ENCODE measurements around the gene DLG2.

DLG2 gene

DNA sequence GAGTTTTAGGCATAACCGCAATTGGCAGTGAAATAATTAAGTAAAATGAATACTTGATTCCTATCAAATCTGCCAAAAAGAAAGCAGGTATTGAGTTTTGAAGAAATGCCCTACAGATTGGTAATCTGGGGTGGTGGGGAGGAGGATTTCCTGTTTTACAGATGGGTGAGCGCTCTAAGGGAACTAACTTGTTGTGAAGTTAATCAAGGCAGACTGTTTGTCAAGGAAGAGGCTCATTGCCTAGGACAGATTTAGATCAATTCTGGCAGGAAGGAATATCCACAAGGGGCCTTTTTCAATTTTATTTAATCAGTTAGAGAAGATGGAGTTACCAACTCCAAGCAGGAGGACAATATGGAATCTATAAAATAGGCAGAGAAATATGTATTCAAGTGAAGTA, 2069.5 kb downstream of the DLG2 start:
- peak; percentile 9 for FAIRE-seq
- no peak for TF ChIP-seq SPI1 (IDR thresholded peaks at IDR 0.05; ENCODE audit: low read depth, low read length)
- no peak for TF ChIP-seq POLR2A (IDR thresholded peaks at IDR 0.05; ENCODE audit: low read depth, low read length)
- no peak for TF ChIP-seq POLR2AphosphoS5 (IDR thresholded peaks at IDR 0.05; ENCODE audit: low read depth, low read length)
- no peak for TF ChIP-seq PAX5 (IDR thresholded peaks at IDR 0.05; ENCODE audit: insufficient read depth, low read length, severe bottlenecking)
- TF ChIP-seq POU2F2 (IDR thresholded peaks at IDR 0.05; ENCODE audit: low read depth, low read length): no peak
- no peak for TF ChIP-seq TAF1 (IDR thresholded peaks at IDR 0.05; ENCODE audit: low read depth, low read length)
- no peak for DNase-seq (ENCODE audit: insufficient read length, low spot score)

DNA sequence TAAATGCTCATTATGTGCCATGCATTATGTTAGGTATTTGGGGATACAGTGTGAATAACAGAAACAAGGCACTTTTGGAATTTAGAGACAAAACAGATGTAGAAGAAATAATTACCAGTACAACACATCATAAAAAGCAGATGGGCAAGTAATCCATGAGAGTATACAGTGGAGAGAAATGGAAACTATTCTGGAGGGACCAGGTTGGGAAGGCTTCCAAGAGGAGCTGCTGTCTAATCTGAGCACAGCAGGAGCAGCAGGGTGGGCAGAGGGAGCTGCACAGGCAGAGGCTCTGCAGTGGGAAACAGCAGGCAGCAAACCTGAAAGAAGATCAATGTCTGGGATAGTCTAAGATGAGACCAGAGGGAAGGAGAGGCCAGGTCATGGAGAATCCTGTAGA, 2072.3 kb downstream of the DLG2 start:
- no peak for FAIRE-seq
- no peak for TF ChIP-seq POLR2AphosphoS5 (IDR thresholded peaks at IDR 0.05; ENCODE audit: low read depth, low read length)
- TF ChIP-seq PAX5 (IDR thresholded peaks at IDR 0.05; ENCODE audit: insufficient read depth, low read length, severe bottlenecking): no peak
- TF ChIP-seq POLR2A (IDR thresholded peaks at IDR 0.05; ENCODE audit: low read depth, low read length): no peak
- no peak for TF ChIP-seq TAF1 (IDR thresholded peaks at IDR 0.05; ENCODE audit: low read depth, low read length)
- no peak for TF ChIP-seq POU2F2 (IDR thresholded peaks at IDR 0.05; ENCODE audit: low read depth, low read length)
- no peak for TF ChIP-seq SPI1 (IDR thresholded peaks at IDR 0.05; ENCODE audit: low read depth, low read length)
- DNase-seq (ENCODE audit: insufficient read length, low spot score): no peak

DNA sequence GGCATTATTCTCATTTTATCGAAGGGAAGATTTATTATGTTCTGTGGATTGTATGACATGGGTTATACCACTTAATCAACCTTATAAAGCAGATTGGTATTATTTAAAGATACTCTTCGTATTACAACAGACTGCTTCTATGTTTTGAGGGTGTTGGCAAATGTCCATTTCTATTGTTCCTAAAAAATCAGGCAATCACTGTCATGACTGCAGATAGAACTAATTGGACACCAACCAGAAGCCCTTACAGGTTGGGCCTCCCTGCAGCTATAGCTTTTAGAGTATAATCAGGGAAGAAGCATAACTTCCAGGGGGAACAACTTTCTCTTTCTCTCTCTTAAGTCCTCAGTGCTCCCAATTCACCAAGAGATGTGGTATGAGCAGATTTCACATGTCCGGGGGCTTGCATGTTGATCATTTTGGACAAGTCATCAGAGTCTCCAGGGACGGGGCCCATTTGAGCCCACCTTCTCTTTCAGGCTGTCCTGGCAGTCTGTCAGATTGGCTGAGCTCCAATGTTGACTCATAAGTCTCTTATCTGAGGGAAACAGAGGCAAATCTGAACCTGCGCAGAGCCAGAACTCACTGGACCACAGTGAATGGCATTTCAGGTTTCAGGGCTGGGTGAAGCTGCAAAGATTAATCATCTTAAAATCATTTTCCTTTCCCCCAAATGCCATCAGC, 2077.0 kb downstream of the DLG2 start:
- no peak for DNase-seq (ENCODE audit: insufficient read length, low spot score)
- FAIRE-seq: no peak
- TF ChIP-seq TAF1 (IDR thresholded peaks at IDR 0.05; ENCODE audit: low read depth, low read length) (no peak), POLR2AphosphoS5 (IDR thresholded peaks at IDR 0.05; ENCODE audit: low read depth, low read length) (no peak), POU2F2 (IDR thresholded peaks at IDR 0.05; ENCODE audit: low read depth, low read length) (no peak), PAX5 (IDR thresholded peaks at IDR 0.05; ENCODE audit: insufficient read depth, low read length, severe bottlenecking) (no peak), SPI1 (IDR thresholded peaks at IDR 0.05; ENCODE audit: low read depth, low read length) (no peak), POLR2A (IDR thresholded peaks at IDR 0.05; ENCODE audit: low read depth, low read length) (no peak)

DNA sequence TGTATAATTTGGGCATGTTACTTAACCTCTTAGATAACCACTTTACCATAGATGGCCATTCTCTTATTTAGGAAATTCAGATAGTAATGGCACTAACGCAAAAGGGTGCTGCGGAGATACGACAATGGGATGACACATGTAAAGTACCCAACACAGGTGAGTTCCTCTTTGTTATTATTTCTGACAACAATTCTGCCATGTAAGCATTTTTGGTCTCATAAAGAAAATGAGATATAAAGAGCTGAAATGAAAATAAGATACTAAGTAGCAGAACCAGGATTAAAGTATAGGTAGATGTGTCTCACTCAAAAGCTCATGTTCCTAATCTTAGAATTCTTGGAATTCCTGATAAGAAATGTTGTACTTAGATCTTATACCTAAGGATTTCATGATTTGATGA, 2080.8 kb downstream of the DLG2 start:
- no peak for DNase-seq (ENCODE audit: insufficient read length, low spot score)
- FAIRE-seq: no peak
- TF ChIP-seq SPI1 (IDR thresholded peaks at IDR 0.05; ENCODE audit: low read depth, low read length) (no peak), POLR2AphosphoS5 (IDR thresholded peaks at IDR 0.05; ENCODE audit: low read depth, low read length) (no peak), PAX5 (IDR thresholded peaks at IDR 0.05; ENCODE audit: insufficient read depth, low read length, severe bottlenecking) (no peak), POU2F2 (IDR thresholded peaks at IDR 0.05; ENCODE audit: low read depth, low read length) (no peak), TAF1 (IDR thresholded peaks at IDR 0.05; ENCODE audit: low read depth, low read length) (no peak), POLR2A (IDR thresholded peaks at IDR 0.05; ENCODE audit: low read depth, low read length) (no peak)

DNA sequence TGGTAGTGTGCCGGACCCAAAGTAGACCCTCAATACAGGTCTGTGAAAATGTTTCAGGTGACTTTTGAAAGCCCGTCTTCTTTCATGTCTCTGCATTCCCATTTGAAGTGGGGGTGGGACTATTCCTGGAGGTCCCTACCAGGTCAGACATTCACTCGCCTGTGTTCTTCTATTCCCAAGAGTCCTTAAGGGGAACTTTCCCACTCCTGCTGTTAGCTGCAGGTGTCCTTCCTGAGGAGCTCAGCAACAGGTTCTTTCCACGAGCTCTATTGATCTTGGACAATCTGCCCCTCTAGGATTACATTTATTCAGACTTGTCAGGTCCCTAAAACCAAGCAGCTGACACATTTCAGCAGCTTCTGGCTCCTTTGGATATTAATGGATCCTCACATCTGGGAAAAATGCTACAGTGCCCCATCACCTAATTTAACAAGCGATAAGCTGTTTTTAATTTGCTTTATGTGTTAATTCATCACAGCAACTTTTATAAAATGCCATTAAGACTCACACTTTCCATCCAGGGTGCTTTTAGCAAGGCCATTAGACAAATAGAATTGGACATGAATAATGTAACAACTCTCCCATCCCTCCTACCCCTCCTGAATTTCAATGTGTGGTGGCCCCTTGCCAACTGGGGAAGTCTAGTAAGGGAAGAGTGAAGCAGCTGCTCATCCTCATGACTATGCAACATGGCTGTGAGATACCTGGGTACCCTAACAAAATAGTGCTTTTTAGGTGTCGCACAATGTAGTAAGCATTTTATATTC, 2081.5 kb downstream of the DLG2 start:
- DNase-seq (ENCODE audit: insufficient read length, low spot score) (no peak), FAIRE-seq (no peak)
- TF ChIP-seq TAF1 (IDR thresholded peaks at IDR 0.05; ENCODE audit: low read depth, low read length): no peak
- TF ChIP-seq POLR2A (IDR thresholded peaks at IDR 0.05; ENCODE audit: low read depth, low read length): no peak
- no peak for TF ChIP-seq POLR2AphosphoS5 (IDR thresholded peaks at IDR 0.05; ENCODE audit: low read depth, low read length)
- TF ChIP-seq SPI1 (IDR thresholded peaks at IDR 0.05; ENCODE audit: low read depth, low read length): no peak
- no peak for TF ChIP-seq POU2F2 (IDR thresholded peaks at IDR 0.05; ENCODE audit: low read depth, low read length)
- TF ChIP-seq PAX5 (IDR thresholded peaks at IDR 0.05; ENCODE audit: insufficient read depth, low read length, severe bottlenecking): no peak

DNA sequence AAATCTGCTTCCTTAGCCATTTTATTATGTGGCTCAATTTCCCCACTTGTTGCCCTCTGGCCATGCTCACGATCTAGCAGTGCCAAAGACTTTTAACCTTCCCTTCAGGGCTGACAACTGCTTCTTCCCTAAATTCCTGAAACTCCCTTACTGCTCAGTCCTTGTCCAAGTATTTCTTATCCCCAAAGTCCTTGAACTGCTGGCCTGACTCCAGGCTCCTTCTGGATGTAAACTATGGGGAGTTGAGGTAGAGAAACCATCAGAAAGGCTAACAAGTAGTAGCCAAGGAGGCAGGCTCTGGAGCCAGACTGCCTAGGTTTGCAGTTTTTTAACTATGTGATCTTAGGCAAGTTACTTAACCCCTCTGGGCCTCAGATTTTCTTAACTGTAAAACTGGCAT, 2082.3 kb downstream of the DLG2 start:
- no peak for TF ChIP-seq PAX5 (IDR thresholded peaks at IDR 0.05; ENCODE audit: insufficient read depth, low read length, severe bottlenecking)
- TF ChIP-seq TAF1 (IDR thresholded peaks at IDR 0.05; ENCODE audit: low read depth, low read length): no peak
- no peak for TF ChIP-seq SPI1 (IDR thresholded peaks at IDR 0.05; ENCODE audit: low read depth, low read length)
- TF ChIP-seq POU2F2 (IDR thresholded peaks at IDR 0.05; ENCODE audit: low read depth, low read length): no peak
- no peak for TF ChIP-seq POLR2AphosphoS5 (IDR thresholded peaks at IDR 0.05; ENCODE audit: low read depth, low read length)
- TF ChIP-seq POLR2A (IDR thresholded peaks at IDR 0.05; ENCODE audit: low read depth, low read length): no peak
- no peak for DNase-seq (ENCODE audit: insufficient read length, low spot score)
- FAIRE-seq: no peak

DNA sequence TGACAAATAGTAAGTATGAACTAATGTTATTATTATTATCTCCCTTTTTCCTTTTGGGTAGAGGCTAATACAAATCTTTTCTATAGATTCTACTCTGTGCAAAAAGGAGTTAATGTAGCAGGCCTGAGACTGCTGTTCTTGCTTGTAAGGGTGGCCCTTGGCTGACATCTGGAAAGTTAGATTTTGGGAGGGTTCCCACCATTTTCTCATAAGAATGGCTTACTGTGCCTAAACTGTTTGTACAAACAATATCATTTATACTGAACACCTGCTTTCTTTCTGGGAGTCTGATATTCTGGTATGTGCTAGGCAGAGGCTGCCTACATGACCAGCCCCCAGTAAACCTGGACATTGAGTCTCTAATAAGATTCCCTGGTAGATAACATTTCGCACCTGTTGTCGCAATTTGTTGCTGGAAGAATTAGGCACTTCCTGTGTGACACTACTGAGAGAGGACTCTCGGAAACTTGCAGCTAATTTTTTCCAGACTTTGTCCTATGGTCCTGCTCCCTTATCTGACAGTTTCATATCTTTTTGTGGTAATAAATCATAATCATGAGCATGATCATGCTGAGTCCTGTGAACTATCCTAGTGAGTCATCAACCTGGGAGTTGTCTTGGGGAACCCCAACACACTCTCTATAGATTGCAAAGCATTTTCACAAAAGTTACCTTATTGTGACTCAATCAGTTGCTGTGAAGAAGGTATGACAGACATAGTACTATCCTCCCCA, 2083.3 kb downstream of the DLG2 start:
- TF ChIP-seq POLR2A (IDR thresholded peaks at IDR 0.05; ENCODE audit: low read depth, low read length): no peak
- no peak for TF ChIP-seq PAX5 (IDR thresholded peaks at IDR 0.05; ENCODE audit: insufficient read depth, low read length, severe bottlenecking)
- TF ChIP-seq POU2F2 (IDR thresholded peaks at IDR 0.05; ENCODE audit: low read depth, low read length): no peak
- TF ChIP-seq SPI1 (IDR thresholded peaks at IDR 0.05; ENCODE audit: low read depth, low read length): no peak
- TF ChIP-seq TAF1 (IDR thresholded peaks at IDR 0.05; ENCODE audit: low read depth, low read length): no peak
- no peak for TF ChIP-seq POLR2AphosphoS5 (IDR thresholded peaks at IDR 0.05; ENCODE audit: low read depth, low read length)
- DNase-seq (ENCODE audit: insufficient read length, low spot score) (no peak), FAIRE-seq (no peak)

DNA sequence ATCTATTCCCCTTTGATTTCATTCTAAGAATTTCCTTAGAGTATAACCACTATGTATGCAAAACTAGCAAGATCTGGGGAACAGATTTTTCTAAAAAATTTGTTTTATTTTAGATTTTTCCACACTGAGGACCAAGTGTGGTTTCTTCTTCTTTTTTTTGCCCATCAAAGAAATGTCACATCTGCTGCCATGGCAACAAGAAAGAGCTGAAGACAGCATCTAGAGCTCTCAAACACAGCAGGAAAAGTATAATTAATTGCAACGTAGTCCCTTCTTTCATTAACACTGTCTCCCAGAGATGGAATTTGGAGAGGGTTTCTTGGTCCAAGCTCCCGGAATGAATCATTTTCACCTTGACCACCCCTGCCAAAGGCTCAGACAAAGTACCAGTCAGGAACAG, 2084.3 kb downstream of the DLG2 start:
- TF ChIP-seq POLR2A (IDR thresholded peaks at IDR 0.05; ENCODE audit: low read depth, low read length) (no peak), PAX5 (IDR thresholded peaks at IDR 0.05; ENCODE audit: insufficient read depth, low read length, severe bottlenecking) (no peak), POLR2AphosphoS5 (IDR thresholded peaks at IDR 0.05; ENCODE audit: low read depth, low read length) (no peak), POU2F2 (IDR thresholded peaks at IDR 0.05; ENCODE audit: low read depth, low read length) (no peak), SPI1 (IDR thresholded peaks at IDR 0.05; ENCODE audit: low read depth, low read length) (no peak)
- FAIRE-seq: no peak

DNA sequence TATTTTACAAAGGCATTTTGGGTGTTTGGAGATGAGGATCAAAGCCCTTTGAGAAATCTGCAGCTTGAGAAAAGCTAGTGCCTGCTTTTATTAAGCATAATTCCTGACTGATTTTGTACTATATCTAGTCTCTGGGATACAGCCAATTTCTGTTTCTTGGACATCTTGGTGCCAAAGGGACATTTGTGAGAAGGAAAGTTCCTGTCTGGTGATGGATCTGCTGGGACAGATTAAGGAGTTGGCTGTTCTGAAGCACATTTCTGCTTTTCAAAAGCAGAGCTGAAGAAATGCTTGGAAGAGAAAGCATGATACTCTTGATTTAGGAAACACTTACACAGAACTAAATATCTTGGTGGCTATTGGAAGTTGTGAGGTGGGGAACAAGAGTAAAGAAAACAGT, 2086.4 kb downstream of the DLG2 start:
- no peak for DNase-seq (ENCODE audit: insufficient read length, low spot score)
- FAIRE-seq: no peak
- TF ChIP-seq POLR2A (IDR thresholded peaks at IDR 0.05; ENCODE audit: low read depth, low read length): no peak
- no peak for TF ChIP-seq TAF1 (IDR thresholded peaks at IDR 0.05; ENCODE audit: low read depth, low read length)
- no peak for TF ChIP-seq PAX5 (IDR thresholded peaks at IDR 0.05; ENCODE audit: insufficient read depth, low read length, severe bottlenecking)
- no peak for TF ChIP-seq POLR2AphosphoS5 (IDR thresholded peaks at IDR 0.05; ENCODE audit: low read depth, low read length)
- no peak for TF ChIP-seq POU2F2 (IDR thresholded peaks at IDR 0.05; ENCODE audit: low read depth, low read length)
- TF ChIP-seq SPI1 (IDR thresholded peaks at IDR 0.05; ENCODE audit: low read depth, low read length): no peak

More for the DNA sequence above, 2084.3 kb downstream of the DLG2 start:
- no peak for DNase-seq (ENCODE audit: insufficient read length, low spot score)

Data from GM12891 (cell line).